Renal cortical epithelial cell (primary cell): ENCODE results near the gene NXN. TPM values are rescaled to one million over a fixed set of nuclear protein-coding genes. Genes with fewer than 3 reads are reported as not detected.

Experiments used
- DNase-seq: peaks from one replicate; pipeline ENCODE4 v3.0.0-alpha.2; 2011; ENCODE audit warnings: low read depth
- total RNA-seq: library from RNA; depleted of rRNA; stranded (reverse); fragments of >200 nt; gene quantifications from 2 replicates; pipeline ENCODE4 v1.2.3, GENCODE V29; 2014

Gene NXN
- 25.5 and 57.7 TPM in 2 replicates for total RNA-seq

DNA sequence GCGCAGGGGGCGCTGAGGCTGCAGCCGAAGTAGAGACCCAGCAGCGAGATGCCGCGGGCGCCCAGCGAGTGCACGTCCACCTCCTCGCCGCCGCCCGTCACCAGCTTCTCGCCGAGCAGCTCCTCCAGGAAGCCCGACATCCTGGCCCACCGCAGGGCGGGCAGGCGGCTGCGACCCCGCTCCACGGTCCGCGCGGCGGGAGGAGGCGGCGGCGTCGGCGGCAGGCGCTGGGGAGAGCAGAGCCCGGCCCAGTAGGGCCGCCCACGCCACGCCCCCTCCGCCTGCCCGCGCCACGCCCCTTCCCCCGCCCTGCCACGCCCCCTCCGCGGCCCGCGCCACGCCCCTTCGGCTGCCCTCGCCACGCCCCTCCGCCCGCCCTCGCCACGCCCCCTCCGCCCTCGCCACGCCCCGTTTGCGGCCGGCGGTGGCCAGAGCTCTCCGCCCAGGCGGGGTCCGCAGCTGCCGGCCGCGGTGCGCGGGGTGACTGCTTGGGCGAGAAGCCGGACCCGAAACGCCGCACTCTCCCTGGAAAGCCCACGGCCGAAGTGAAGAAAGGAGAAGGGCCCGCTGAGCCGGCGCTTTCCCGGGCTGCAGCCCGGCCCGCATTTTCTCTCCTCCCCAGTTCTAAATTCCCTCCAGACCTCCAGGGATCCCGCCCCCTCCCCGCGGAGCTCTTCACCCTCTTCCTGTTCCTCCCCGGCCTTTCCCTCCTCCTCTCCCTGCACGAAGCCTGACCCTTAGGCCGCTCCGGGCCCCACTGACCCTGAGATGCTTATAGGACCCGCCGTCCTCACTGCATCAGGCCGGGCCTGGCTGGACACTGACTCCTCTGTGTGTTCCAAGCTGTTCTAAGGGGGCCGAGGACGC lies at the start of gene NXN:
TSS of gene NXN (minus strand) at position 238 of the 867 bp plus-strand sequence.
- no peak for DNase-seq

DNA sequence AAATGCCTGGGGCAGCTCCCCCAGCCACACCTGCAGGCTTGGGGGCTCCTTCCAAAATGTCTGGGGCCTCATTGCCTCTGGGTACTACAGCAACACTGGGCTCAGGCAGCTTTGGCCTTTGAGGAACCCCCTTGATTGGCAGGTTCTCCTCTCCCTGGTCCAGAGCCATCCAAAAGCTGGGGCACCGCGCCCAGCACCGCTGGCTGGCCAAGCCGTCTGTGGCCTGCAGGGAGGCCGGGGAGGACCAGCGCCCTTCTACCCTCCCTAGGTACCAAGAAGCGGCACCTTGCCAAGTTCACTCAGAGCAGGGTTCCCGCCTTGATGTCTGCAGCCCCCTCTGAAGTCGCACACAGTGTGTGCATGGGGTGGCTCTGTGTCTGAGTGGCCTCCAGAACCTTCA lies 47.5 kb upstream of the NXN start:
- DNase-seq = no peak

DNA sequence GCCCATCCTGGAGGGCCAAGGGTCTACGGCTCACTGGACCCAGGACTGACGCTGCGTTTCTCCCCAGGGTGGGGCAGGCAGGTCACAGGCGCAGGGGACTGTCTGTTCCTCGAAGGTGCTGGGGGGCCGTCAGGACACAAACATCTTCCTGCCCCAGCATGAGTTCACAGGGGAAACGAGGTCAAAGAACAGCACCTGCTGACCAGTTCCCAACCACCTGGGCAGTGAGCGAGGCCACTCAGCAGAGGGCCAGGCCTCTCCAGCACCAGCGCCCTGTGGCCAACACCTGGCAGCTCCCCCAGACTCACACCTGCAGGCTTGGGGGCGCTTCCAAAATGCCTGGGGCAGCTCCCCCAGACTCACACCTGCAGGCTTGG lies 47.0 kb upstream of the NXN start:
- no peak for DNase-seq

- no peak for DNase-seq
Measured at GRCh38 chr17:1025733-1026598, 46.4 kb upstream of the NXN start.

DNA sequence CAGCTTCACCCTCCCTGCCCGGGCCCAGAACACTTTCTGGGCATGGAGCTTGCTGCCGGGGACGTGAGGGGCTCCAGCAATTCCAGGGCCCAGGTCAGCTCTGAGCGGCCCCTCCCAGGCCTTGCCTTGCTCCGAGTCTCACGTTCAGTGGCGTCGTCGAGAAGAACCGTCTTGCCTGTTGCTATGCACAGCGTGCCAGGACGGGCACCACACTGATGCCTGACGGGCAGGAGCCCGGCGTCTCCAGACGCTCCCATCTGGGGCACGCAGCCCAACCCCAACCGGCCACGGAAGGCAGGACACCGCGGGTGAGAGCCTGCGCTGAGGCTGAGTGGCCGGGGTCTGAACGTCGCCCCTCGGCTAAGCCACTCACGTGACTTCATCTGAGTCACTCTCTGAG lies 44.5 kb upstream of the NXN start:
- DNase-seq = no peak

DNA sequence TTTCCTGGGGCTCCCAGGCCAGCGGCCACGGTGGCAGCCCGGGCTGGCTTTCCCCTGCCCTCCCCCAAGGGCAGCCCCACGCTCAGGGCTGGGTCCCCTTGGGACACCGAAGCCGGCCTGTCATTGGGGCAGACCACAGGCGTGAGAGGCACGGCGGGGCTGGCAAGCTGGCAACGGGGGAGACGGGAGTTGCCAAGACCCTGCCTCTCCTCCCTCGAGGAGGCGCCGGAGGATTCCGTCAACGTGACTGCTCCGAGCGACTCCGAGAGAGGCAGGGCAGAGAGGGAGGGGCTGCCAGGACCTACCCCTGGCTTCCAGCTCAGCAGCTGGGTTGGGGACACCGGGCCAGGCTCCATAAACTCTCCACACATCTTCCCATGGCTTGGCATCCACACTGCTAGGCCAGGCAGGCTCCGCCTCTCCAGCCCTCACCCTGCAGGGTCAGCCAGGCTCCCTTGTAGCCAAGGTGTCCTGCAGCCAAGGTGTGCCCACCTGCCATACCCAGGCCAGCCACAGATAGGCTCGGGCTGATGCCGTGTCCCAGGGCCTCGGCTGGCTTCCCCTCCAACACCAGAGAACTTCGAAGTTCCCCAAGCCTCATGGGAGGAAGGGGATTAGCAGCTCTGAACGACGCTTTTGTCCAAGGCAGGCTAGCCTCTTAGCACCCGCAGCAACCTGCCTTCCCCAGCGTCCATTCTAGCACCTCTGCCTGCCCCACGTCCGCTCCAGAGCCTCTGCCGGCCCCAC lies 42.9 kb upstream of the NXN start:
- DNase-seq = no peak

DNA sequence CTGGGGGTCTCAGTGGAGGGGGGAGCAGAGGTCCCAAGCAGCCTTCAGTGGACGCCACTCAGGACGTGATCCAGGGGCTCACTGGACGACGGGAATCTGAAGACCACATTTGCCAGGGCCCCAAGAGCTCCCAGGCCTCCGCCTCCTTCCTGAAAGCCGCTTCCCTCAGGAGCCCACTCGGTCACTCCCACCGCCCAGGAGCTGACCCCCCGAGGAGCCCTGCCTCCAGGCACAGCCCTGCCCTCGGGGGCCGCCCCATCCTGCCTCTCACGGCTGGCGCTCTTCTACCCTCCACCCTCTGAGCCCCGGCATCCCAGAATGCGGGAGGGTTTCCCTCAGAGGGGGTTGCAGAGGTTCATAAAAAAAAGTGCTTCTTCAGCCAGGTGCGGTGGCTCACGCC lies 41.6 kb upstream of the NXN start:
- DNase-seq = no peak

DNA sequence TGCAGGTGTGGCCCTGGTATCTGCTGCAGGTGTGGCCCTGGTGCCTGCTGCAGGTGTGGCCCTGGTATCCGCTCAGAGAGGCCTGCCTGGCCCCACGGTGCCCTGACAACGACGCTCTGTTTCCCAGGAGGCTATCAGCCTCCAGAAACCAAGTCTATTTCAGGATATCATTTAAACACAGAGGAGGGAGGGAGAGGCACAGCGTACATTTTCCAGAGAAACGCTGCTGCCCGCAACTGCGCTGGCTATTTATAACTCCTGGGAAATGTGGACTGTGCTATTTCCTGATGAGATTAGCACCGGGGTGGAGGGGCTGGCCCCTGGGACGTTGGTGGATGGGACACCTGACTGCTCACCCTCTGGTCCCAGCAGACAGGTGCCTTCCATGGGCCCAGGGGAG lies 39.9 kb upstream of the NXN start:
- no peak for DNase-seq

- no peak for DNase-seq
Measured at GRCh38 chr17:1018547-1018946, 39.0 kb upstream of the NXN start.

GRCh38 chr17:1013729-1014090 lies 34.1 kb upstream of the NXN start:
- no peak for DNase-seq

DNA sequence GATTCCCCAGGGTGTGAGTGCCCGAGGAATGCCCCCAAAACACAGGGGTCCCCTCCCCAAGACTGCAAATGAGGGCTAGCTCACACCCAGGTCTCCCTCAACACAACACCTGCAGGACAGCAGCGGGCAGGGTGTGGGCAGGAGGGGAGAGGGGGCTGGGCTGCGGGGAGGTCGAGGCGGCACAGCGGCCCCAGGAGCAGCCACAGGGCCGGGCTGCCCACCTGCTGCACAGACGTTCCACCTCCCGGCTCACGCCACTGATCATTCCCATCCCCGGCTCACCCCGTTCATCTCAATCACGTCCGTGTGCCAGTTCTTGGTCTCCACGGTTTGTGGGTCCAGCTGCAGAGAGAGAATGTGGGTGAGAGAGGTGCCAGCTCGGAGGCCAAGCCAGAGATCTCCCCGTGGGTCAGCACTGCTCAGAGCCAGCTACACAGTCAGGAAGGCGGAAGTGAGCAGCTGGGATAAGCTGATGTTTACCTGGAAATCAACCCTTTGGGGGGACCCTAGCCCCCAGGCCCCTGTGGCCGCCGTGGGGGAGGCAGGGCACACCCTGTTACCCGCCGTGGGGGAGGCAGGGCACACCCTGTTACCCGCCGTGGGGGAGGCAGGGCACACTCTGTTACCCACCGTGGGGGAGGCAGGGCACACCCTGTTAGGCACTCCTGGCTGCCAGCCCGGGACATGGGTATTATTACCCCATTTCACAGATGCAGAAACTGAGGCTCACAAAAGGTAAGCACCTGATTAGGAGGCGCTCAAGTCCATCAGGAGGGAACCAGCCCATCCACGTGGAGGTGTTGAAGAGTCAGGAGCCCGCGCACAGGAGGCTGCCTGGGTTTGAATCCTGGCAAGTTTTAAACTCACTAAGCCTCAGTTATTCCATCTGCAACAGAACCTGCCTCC lies 33.5 kb upstream of the NXN start:
- DNase-seq = no peak

GRCh38 chr17:1011760-1012735 lies 32.5 kb upstream of the NXN start:
- DNase-seq = no peak

GRCh38 chr17:1011138-1011537 lies 31.6 kb upstream of the NXN start:
- no peak for DNase-seq

- no peak for DNase-seq
Measured at GRCh38 chr17:1010586-1010985, 31.0 kb upstream of the NXN start.

DNA sequence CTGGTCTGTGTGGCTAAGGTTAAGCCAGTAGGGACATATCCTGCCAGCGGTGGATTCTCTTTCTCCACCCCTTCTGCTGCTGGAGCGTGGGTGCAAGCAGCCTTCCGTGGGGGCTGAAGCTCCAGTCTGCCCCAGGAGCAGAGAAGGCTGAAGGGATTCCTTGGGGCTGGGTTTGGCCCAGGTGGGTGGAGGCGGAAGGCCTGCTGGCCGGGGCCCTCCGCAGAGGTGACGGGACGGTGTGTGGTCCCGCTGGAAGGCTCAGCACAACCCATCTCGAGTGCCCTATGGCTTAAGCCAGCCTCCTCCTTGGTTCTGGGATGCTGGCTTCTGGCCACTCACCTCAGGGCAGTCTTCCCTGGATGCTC lies 30.5 kb upstream of the NXN start:
- no peak for DNase-seq

DNA sequence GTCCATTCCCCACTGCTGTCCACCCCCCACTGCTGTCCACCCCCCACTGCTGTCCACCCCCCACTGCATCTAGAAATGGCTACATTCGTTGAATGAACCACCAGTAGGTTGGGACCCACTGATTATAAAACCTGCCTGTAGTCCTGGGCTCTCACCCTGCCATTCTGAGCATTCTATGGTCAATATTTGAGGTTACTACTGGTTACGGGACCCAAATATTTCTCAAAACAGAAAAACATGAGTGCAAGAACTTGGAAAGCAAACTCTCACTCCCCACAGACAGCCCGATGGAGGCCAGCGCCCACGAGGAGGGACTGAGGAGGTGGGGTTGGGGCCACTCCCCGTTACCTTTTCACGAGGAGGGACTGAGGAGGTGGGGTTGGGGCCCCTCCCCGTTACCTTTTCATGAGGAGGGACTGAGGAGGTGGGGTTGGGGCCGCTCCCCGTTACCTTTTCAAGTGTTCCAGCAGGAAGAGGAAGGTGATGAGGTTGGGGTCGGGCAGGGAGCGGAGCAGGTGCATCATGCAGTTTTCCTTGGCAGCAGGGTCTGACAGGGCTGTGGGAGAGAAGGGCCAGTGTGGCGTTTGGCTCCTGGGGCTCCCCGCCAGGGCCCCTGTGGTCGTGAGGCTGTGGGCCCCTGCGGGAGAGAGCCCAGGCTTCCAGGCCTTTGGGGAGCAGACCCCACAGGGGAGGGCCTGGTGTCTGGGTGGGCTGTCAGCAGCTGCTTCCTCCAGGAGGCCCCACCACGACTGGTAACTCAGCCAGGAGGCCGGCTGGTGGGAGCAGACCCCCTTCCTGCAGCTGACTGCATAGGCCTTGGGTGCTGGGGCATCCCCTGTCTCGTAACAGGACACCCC lies 29.9 kb upstream of the NXN start:
- no peak for DNase-seq

- no peak for DNase-seq
Measured at GRCh38 chr17:1008008-1008761, 28.6 kb upstream of the NXN start.

GRCh38 chr17:1007310-1008007 lies 27.9 kb upstream of the NXN start:
- no peak for DNase-seq
